Gastrocnemius medialis (tissue), 4 donors: ENCODE measurements around the gene LCE1D.

Experiments
- POLR2A ChIP-seq, 2 donors: fragments of 450-650 bp; IDR thresholded peaks; one replicate each; pipeline ENCODE4 v1.6.1; 2017; ENCODE audit warnings: antibody characterized with exemption in 2 of 2, mild to moderate bottlenecking in 2 of 2, moderate library complexity in 2 of 2
- TF ChIP-seq, protein P1 (sequence below), 5 experiments: fragments of 450-650 bp in 3 of 5; fragments of 200-600 bp in 2 of 5; sonication (generic) in 2 of 5; IDR thresholded peaks in 4 of 5; conservative IDR thresholded peaks in 1 of 5; 1 replicate in 4 of 5; 2 replicates in 1 of 5; pipeline ENCODE4 v1.5.1; 2016 to 2019; ENCODE audit warnings: antibody characterized with exemption in 5 of 5, mild to moderate bottlenecking in 3 of 5, moderate library complexity in 3 of 5

DNA sequence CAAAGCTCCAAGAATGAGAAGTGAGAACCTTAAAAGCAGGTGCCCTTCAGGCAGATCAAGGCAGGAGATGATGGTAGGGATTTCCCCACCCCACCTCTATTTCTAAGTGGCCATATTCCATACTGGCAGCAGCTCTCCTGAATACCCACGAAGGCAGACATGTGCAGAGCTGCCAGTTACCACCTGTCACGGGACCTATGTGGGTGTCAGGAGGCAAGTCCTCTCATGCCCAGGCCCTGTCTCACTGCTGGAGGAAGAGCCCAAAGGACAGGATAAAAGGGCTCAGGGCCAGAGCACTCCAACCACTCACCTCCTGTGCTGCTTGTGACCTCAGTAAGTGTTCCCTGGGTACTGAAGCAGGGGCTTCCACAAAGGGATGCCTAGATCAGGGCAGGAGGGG is 14.5 kb downstream of the LCE1D start:
- TF ChIP-seq, protein P1, sequence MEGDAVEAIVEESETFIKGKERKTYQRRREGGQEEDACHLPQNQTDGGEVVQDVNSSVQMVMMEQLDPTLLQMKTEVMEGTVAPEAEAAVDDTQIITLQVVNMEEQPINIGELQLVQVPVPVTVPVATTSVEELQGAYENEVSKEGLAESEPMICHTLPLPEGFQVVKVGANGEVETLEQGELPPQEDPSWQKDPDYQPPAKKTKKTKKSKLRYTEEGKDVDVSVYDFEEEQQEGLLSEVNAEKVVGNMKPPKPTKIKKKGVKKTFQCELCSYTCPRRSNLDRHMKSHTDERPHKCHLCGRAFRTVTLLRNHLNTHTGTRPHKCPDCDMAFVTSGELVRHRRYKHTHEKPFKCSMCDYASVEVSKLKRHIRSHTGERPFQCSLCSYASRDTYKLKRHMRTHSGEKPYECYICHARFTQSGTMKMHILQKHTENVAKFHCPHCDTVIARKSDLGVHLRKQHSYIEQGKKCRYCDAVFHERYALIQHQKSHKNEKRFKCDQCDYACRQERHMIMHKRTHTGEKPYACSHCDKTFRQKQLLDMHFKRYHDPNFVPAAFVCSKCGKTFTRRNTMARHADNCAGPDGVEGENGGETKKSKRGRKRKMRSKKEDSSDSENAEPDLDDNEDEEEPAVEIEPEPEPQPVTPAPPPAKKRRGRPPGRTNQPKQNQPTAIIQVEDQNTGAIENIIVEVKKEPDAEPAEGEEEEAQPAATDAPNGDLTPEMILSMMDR (IDR thresholded peaks at IDR 0.05 in 4 of 5, conservative IDR thresholded peaks at IDR 0.05 in 1 of 5), result no peak
- TF ChIP-seq POLR2A (IDR thresholded peaks at IDR 0.05), result no peak
